IPS DF 19.7 (cell line): ENCODE measurements around the gene ANKRD29.
"Not testable (repeated sequence)": the region's sequence is repeated elsewhere in the genome, so short reads cannot be mapped to it uniquely, and the experiment has no call there.

Experiments used
- DNase-seq: peaks from one replicate; pipeline ENCODE4 v3.0.0-alpha.2; 2013; ENCODE audit warnings: low read depth, low spot score

The ANKRD29 gene

DNA sequence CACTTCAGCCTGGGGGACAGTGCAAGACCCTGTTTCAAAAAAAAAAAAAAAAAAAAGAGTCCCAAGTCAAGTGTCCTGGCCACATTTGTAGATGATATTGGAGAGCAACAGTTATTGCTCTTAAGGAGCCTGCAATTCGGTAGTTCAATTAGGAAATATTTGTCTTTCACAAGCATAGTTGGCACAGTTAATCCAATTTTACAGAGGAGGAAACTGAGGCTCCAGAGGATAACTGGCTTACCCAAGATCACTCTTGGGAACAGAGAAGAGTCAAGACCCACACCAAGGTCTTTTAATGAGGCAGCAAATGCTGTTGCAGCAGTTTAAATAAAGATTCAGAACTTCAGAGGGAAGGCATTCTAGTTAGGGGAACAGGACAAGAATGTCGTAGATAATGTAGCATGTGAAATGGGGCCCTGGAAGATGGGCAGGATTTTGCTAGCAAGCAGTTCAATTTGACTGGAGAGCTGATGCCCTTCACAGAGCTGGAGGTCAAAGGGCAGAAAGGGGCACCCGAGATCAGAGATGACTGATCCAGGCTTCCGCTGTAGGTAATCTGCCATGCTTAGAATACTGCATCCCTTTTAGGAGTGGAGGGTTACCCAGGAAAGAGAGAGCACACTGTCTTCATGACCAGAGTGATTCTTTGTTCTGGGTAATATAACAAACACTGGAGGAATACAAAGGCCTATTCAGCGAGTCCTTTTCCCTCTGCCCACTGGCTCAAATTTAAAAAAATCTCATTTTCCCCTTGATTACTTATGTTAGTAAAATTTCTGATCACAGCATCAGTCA lies 79.4 kb downstream of the ANKRD29 start:
- no peak for DNase-seq

DNA sequence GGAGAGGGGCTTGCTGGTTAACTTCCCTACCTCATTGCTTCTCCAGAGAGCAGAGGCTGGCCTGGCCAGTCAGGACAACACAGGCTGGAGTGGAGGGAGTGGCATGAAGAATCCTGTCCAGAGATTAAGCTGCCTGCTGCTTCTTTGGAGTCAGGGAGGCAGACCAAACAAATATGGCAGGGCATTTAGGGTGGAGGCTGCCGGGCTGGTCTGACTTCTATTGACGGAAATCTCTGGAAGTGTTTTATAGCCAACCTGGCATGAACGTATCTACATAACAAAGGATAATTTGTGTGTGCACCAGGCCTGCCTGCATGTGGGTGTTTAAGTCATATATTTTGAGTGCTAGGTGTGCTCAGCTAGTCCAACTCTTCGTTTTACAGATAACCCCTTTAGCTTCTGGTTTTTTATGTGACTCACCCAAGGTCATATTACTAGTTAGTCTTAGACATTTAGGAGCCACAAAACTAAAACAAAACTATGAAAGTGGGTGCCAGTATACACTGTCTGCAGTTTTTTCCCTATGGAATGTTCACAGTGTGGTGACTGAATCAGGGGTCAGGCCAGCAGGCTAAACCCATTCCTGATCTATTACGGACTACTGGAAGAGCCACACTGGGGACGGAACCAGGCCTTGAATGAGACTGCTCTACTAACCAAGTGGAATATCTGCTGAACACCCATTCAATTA lies 81.9 kb downstream of the ANKRD29 start:
- no peak for DNase-seq

DNA sequence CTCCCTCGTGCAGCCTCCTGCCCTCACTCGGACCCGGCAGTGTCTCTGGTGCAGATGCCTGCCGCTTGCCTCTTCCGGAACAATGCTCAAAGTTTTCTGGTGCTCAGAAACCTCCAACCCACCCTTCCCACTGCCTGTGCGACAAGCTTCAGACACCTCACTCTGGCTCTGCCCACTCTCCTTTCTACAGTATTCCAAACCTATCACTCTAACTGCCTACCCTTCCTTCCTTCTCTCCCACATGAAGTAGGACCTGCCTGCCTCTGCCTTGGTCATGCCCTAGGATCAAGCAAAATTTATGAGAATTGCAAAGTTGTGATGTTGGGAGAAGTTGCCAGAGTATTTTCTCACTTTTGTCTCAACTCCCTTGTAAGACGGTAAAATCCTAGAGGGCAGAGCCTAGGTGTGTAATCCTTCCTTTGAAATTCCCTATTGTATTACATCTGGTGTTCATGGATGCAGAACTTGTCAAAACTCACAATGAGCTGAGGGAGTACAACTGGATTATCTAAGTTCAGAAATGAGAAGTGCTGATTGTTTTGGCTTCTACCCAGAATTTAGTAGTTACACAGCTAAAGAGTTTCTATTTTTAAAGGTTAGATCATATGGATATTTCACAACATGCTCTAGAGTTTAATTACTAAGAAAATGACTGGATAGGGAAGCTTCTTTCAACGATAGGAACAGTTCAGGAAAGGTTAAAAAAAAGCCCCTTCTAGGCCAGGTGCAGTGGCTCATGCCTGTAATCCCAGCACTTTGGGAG lies 83.6 kb downstream of the ANKRD29 start:
- no peak for DNase-seq

DNA sequence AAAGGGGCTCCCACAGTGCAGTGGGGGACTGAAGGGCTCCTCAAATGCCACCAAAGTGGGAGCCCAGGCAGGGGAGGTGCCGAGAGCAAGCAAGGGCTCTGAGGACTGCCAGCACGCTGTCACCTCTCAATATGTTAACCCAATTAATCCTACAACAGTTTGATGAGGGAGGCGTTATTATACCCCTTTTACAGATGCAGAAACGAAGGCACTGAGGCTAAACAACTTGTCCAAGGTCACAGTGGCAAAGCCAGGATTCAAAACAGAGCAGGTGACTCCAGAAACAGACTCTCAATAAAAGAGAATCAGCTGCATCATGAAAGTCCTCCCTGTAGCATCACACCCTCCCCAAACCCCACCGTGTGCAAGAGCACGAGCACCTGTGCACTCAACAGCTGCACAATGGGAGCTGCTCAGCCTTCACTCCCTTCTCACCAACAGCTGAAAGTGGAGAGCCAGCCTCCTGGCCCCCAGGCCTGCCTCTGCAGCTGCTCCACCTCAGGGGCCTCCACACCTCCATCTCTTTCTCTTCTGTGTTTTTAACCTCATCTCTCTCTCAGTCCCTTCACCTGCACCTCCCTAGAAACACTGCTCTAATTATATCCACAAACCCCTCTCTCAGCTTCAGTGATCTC lies 84.5 kb downstream of the ANKRD29 start:
- no peak for DNase-seq

DNA sequence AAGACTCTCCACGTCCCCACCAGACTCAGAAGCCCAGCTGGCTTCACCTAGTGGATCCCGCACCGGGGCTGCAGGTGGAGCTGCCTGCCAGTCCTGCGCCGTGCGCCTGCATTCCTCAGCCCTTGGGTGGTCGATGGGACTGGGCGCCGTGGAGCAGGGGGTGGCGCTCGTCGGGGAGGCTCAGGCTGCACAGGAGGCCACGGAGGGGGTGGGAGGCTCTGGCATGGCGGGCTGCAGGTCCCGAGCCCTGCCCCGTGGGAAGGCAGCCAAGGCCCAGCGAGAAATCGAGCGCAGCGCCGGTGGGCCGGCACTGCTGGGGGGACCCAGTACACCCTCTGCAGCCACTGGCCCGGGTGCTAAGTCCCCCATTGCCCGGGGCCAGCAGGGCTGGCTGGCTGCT lies 85.2 kb downstream of the ANKRD29 start:
- DNase-seq: not testable (repeated sequence)

DNA sequence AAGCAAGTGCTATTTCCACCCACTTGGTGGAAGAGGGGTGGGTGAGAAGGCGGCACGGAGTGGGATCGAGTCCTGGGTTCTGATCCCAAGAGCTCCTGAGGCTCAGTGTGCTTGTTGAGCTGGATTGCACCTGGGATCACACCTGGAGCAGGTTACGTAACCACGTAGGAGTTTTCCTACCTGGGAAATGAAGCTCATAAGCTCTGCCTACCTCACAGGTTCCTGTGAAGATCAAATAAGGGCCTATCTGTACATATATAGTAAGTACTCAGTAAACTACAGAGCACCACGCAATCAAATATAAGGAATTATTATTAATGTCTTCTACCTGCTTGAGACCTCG lies 87.4 kb downstream of the ANKRD29 start:
- no peak for DNase-seq

DNA sequence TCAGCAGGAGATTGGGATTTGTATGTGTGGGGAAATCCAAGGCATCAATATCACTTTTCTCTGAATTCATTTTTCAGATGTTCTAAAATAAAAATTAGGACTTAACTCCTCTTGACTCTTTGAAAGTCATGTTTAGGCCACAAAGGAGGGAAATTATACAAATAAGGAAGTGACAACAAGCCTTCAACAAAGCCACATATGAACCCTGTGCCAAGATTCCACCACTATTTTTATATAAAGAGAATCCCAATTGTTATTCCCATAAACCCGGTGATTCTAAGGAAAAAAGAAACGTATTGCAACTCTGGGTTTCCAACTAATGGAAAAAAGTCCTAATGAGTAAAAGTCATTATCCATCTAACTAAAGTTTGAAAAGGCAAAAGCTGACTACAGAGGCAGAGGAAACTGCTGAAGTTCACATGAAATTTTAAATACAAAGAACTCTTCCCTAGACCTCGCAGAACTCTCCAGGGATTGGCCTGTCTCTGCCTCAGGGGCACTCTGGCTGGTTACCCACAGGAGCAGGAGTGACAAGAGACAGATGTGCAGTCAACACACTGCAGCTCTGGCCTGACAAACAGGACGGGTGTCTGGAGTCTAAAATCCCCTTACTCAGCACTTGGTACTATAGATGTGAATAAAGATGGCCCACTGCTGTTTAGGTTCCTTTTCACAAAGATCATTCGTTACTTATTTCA lies 88.0 kb downstream of the ANKRD29 start:
- no peak for DNase-seq

DNA sequence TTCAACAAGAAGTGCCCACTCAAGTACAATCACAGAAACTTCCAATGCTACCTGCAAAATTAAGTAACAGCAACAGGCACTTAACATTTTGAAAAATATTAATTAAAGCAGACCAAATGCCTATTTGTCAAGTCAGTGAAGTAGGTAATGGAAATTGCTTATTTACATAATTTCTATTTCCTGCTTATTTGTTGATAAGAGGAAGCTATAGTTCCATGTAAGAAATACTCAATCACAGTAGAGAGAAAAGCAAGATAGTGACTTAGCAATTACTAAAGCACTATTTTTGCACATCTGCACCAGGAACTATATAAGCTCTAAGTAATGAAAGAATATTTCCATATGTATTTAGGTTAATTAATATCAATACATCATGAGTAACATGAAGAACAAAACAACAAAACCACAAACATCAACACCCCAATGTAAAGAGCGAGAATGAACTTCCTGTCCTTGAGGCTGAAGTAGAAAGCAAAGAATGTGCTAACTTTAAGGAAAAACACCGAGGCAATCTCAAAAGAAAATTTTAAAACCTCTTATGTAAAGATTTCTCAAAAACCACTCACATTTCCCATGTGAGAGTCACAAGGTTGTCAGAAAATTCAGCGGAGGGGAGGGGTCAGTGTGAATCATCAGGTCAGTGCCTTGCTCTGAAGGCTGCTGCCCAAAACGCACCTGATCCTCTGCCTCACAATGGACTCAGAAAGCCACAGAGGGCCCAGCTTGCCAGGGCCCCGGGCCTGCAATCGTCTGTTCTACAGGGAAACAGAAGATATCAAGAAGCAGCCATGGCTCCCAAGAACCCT lies 88.9 kb downstream of the ANKRD29 start:
- no peak for DNase-seq

DNA sequence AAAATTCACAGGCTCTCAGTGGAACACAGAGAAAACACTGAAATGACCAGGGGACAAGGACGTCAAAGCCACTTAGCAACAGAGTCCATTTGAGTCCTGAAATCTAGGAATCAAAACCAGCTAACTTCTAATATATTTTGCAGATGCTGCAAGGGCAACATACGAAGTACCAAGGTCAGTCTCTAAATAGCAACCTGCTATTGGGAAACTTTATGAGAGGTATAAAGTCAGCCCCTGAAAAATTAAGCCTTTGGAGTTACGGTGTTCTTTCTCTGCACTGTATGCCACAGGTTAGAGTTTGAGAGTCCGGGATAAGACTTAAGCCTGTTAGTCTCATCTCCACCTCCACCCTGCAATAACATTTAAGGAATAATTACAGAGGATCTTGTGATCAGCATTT lies 89.7 kb downstream of the ANKRD29 start:
- DNase-seq: no peak

DNA sequence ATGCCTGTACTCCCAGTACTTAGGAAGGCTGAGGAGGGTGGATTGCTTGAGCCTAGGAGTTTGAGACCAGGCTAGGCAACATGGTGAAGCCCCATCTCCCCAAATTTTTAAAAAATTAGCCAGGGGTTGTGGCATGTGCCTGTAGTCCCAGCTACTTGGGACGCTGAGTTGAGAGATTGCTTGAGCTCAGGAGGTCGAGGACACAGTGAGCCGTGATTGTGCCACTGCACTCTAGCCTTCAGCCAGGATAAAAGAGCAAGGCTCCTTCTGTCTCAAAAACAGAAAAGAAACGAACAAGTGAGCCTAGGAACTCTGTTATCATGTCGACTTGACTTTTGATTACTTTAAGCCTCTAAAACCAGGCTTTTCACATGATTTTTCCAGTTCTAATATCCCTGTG lies 90.1 kb downstream of the ANKRD29 start:
- no peak for DNase-seq

DNA sequence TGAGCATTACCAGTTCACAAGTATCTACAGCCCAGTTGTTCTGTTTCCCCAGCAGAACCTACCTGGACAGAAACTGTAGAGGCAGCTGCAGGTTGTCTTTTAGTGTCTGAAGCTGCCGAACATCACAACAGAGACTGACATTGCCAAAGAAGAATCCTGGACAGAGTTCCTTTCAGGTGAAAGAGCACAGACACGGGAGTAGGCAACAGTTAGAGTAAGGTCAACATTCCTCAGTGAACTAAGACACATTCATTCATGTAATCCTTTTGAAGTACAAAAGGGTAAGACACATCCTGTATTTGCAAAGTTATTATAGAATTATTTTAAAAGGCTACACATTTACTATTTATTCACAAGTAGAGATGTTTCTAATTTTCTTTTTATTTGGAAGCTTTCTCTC lies 90.7 kb downstream of the ANKRD29 start:
- DNase-seq: no peak

DNA sequence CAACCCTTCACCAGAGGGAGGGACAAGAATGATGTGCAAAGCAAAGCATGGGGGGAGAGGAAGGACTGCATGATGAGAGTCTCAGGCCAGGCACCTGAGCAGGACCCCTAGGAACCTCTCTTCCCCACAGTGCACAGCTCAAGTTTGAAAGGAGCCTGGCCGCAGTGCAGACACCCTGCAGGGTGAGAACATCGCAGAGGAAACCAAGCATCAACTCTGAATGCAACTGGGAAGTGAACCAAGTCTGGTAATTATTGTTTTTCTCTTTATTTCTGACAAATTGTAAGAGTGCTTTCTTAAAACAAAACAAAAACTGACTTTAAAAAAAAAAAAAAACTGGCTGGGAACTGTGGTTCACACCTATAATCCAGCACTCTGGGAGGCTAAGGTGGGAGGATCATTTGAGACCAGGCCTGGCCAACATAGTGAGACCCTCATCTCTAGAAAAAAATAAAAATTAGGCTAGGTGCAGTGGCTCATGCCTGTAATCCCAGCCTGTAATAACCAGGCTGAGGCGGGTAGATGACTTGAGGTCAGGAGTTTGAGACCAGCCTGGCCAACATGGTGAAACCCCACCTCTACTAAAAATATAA lies 91.7 kb downstream of the ANKRD29 start:
- no peak for DNase-seq

DNA sequence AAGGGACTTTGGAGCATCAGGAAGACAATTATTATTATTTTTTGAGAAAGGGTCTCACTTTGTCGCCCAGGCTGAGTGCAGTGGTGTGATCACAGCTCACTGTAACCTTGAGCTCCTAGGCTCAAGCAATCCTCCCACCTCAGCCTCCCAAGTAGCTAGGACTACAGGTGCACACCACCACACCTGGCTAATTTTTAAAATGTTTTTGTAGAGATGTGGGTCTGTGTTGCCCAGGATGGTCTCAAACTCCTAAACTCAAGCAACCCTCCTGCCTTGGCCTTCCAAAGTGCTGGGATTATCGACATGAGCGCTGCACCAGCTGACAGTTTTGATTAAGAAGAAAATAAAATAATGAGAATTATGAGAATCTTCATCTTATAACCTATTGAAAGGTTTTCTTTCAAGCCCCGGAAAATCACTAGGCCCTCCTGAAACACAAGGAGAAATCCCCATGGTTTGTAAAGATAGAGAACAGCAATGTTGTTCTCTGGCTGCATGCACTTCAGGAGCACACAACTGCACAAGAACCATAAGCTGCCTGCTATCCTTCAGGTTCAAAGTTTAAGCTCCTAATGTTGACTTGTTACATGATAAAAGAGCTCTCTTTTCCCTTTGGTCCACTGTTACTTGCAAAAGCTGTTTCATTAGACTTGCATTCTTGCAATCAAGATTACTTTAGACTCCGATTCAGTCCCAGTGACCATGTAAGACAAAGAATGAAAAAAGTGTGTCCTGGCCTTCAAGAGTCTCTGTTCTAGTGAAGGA lies 93.2 kb downstream of the ANKRD29 start:
- no peak for DNase-seq

DNA sequence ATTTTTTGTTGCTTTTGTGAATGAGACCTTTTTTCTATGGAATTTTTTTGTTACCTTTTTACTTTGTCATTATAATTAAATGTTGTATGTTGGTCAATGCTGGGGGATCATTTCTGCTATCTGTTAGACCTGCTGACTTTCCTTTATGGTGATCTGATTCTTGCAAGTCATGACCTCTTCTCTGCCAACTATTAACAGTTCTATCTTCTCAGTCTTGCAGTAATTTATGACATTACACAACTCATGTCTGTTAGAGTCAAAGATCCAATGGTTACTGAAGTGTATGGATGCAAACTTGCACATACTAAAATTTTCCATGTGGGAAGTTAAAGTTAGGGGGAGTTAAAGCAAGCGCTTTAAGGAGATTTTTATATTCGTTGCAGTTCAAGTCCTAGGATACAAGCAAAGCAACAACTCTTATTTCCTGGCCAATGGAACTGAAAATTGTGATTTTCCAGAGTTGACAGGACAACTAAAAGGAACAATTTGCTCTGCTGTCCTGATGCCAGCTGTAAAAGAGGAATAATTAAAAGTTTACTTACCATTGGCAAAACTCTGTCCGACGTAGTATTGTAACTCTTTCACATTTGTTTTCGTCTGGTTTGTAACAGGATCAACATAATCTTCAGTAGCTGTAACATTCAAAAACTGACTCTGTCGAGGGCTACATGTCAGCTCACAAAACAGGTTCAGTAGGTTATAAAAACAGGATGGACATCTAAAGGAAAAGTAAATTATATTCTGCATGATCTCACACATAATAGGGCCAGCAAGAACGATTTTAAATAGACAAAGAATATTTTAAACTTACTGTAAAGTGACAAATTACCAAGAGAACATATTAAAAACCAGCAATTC lies 94.2 kb downstream of the ANKRD29 start:
- no peak for DNase-seq

DNA sequence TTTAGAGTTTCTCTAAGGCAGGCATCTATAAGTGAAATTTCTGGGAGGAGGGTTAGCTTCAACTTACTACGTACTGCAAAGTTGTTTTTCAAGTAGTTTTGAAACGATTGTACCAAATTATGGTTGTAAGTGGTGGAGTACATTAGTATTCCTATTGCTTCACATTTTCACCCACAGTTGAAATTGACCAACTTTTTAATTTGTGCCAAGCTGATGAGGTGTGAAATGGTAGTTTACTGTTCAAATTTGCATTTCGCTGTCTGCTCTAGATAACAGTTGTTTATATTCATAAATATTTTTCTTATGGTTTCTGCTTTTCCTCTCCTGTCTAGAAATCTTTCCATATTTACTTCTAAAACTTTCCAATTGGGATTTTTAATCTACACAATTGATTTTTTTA lies 95.0 kb downstream of the ANKRD29 start:
- DNase-seq: no peak

DNA sequence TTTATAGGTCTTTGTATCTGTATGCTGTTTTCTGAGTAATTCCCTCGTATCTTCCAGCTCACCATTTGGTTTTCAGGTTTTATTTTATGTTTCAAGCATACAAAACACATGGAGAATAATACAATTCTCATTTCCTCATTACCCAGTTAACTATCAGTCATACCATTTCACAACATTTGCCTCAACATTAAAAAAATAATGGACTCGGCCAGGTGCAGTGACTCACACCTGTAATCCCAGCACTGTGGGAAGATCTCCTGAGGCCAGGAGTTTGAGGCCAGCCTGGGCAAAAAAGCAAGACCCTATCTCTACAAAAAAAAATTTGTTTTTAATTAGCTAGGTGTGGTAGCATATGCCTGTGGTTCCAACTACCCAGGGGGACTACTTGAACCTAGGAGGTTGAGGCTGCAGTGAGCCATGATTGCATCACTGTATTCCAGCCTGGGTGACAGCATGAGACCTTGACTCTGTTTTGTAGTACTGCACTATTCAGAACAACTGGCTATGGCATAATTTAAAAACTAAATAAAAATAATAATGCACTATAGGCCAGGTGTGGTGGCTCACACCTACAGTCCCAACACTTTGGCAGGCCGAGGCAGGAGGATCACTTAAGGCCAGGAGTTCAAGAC lies 96.7 kb downstream of the ANKRD29 start:
- no peak for DNase-seq

DNA sequence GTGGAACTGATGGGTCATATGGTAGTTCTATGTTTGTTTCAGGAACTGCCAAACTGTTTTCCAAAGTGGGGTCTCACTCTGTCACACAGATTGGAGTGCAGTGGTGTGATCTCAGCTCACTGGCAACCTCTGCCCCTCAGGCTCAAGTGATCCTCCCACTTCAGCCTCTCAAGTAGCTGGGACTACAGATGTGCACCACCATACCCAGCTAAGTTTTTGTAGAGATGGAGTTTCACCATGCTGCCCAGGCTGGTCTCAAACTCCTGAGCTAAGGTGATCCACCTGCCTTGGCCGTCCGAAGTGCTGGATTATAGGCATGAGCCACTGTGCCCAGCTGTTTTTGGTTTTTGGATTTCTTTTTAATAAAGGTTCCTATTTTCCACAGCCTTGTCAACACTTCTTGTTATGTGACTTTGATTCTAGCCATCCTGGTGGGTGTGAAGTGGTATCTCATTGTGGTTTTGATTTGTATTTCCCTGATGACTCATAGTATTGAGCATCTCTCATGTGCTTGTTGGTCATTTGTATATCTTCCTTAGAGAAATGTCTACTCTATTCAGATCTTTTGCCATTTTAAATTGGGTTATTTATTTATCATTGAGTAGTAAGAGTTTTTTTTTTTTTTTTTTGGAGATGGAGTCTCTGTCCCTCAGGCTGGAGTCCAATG lies 99.2 kb downstream of the ANKRD29 start:
- DNase-seq: no peak

DNA sequence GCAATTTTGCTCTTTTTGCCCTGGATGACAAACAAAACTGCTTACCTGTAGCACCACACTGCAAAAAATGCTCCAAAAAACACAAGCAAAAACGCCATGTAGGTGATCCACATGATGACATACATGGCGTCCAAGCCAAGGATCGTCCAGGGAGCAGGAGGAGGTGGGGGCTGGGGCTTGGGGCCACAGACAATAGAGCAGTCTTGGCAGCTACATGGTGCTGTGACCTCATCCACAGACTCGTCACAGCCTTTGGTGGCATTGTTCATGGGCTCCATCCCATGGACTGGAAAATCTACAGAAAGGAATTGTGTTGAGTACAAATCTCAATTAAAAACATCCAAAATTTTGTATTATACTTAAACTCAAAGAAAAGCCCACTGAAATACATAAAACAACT lies 102.5 kb downstream of the ANKRD29 start:
- DNase-seq: no peak
